Stimulated activated CD4-positive, alpha-beta T cell treated with anti-CD3 and anti-CD28 coated beads, Interleukin-15, amount 100 ng/mL, for 1 hour (primary cell): ENCODE data around the gene LAMA5.

Experiments
- DNase-seq, 2 donors: peaks; one replicate each; pipeline ENCODE4 v3.0.0-alpha.2; 2020; ENCODE audit warnings: low read depth in 1 of 2, low spot score in 1 of 2

The LAMA5 gene

GRCh38 chr20:62367136-62367632 is at the start of gene LAMA5:
Gene LAMA5 (minus strand): TSS chr20:62367312. CDS start chr20:62367245, 67 bp downstream.
- DNase-seq = no peak

GRCh38 chr20:62415354-62416111 is 48.4 kb upstream of the LAMA5 start:
- DNase-seq = no peak

- no peak for DNase-seq
Measured at GRCh38 chr20:62413896-62414481, 46.9 kb upstream of the LAMA5 start.

- no peak for DNase-seq
Measured at GRCh38 chr20:62413025-62413570, 46.0 kb upstream of the LAMA5 start.

- no peak for DNase-seq
Measured at GRCh38 chr20:62412194-62413024, 45.3 kb upstream of the LAMA5 start.

GRCh38 chr20:62411479-62412193 is 44.5 kb upstream of the LAMA5 start:
- no peak for DNase-seq

GRCh38 chr20:62410746-62411478 is 43.8 kb upstream of the LAMA5 start:
- DNase-seq = no peak

- DNase-seq = no peak
Measured at GRCh38 chr20:62409931-62410745, 43.0 kb upstream of the LAMA5 start.

GRCh38 chr20:62409086-62409853 is 42.2 kb upstream of the LAMA5 start:
- DNase-seq = no peak

GRCh38 chr20:62408640-62409039 is 41.5 kb upstream of the LAMA5 start:
- no peak for DNase-seq

GRCh38 chr20:62408055-62408454 is 40.9 kb upstream of the LAMA5 start:
- no peak for DNase-seq

GRCh38 chr20:62407221-62407992 is 40.3 kb upstream of the LAMA5 start, which contains the start of gene CABLES2:
Gene CABLES2 (minus strand): TSS chr20:62407285. CDS start chr20:62407276, 9 bp downstream.
- peak; percentile 78 to 87 for DNase-seq

GRCh38 chr20:62406635-62407176 is 39.6 kb upstream of the LAMA5 start:
- no peak for DNase-seq

GRCh38 chr20:62405981-62406513 is 38.9 kb upstream of the LAMA5 start:
- DNase-seq = no peak

GRCh38 chr20:62405108-62405980 is 38.2 kb upstream of the LAMA5 start:
- no peak for DNase-seq

- no peak for DNase-seq
Measured at GRCh38 chr20:62404761-62405107, 37.6 kb upstream of the LAMA5 start.
